Hippocampal formation (tissue), 2 donors: ENCODE measurements around the gene TSC2.
"Not testable (repeated sequence)": the region's sequence is repeated elsewhere in the genome, so short reads cannot be mapped to it uniquely, and the experiment has no call there.

Experiments
- DNase-seq, 2 donors: peaks; one replicate each; lab custom pipeline; 2025; lab: John Stamatoyannopoulos, UW

Gene TSC2

DNA sequence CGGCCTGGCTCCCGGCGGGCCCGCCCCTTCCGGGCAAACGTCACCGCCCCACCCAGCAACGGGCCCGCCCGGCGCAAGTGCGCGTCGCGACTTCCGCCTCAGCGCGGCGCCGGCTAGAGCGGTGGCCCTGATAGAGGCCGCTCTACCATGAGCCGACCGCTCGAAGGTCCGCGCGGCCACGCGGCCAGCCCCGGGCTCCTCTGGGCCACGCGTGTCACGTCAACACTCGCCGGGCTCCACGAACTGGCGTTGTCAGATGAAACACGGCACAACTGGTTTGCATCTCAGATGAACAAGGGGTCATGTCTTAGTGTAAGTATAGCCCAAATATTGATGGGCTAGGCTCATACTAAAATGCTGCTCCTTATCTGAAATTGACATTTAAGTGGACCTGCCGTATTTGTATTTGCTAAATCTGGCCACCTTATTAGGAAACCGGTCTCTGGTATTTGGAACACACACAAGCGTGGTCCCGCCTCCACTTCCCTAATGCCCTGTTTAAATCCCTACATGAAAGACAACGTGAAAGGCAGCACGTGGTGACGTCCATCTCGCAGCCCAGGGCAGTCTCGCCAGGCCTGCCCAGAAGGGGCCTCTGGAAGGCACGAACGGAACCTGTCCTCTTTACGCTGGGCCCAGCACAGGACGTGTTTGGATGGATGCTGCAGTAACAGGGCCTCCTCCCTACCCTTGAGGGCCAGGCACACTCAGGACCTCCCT is 37.8 kb upstream of the TSC2 start, which contains the start of gene ZNF598:
Gene ZNF598, minus strand, starts transcription at position 31 of the 720 bp plus-strand sequence.
- DNase-seq, result peak; percentile 75 to 76

DNA sequence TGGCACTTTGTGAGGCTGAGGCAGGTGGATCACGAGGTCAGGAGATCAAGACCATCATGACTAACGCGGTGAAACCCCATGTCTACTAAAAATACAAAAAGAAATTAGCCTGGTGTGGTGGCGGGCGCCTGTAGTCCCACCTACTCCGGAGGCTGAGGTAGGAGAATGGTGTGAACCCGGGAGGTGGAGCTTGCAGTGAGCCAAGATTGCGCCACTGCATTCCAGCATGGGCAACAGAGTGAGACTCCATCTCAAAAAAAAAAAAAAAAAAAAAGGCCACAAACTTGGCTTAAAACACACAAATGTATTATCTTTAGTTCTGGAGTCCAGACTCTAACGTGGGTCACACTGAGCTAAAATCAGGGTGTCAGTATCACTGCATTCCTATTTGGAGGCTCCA is 36.1 kb upstream of the TSC2 start:
- DNase-seq, result not testable (repeated sequence)

DNA sequence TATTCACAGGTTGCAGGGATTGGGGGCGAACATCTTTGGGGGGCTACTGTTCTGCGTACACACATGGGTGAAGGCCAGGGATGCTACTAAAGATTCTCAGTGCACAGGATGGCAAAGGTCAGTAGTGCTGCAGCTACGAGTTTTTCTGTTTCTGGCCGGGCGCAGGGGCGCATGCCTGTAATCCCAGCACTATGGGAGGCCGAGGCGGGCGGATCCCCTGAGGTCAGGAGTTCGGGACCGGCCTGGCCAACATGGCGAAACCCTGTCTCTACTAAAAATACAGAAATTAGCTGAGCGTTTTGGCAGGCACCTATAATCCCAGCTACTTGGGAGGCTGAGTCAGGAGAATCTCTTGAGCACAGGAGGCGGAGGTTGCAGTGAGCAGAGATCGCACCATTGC is 34.3 kb upstream of the TSC2 start:
- DNase-seq, result no peak

DNA sequence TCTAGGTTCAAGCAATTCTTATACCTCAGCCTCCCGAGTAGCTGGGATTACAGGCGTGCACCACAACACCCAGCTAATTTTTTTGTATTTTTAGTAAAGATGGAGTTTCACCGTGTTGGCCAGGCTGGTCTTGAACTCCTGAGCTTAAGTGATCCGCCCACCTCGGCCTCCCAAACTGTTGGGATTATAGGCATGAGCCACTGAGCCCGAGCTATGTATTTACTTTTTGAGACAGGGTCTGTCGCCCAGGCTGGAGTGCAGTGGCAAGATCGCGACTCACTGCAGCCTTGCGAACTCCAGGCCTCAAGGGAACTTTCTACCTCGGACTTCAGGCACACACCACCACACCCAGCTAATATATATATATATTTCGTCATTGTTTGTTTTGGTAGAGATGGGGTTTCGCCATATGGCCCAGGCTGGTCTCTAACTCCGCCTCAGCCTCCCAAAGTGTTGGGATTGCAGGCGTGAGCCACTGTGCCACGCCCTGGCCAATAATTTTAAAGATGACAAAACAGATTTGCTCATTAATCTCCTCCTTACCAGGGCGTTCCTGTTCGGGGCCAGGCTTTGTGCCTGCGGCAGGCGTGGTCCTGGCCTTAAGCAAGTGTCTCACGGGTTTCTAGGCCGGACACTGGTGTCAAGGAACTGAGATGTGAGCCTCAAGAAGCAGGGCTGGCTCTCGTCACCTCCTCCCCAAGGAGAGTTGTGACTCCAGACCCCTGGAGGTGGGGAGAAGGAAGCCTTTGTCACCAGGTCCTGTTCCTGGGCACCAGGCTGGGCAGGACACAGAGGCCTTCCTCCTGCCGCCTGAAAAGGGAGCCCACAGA is 32.5 kb upstream of the TSC2 start:
- DNase-seq, result no peak

DNA sequence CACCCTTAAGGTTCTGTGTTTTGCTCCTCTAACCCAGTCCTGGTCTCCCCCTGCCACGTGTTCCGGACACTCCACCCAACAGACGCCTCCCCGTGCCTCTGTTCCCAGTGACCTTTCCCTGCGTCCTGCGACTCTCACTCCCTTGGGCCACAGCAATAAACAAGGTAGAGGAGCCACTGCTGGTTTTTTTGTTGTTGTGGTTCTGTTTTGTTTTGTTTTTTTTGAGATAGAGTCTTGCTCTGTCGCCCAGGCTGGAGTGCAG is 31.9 kb upstream of the TSC2 start:
- DNase-seq, result no peak

DNA sequence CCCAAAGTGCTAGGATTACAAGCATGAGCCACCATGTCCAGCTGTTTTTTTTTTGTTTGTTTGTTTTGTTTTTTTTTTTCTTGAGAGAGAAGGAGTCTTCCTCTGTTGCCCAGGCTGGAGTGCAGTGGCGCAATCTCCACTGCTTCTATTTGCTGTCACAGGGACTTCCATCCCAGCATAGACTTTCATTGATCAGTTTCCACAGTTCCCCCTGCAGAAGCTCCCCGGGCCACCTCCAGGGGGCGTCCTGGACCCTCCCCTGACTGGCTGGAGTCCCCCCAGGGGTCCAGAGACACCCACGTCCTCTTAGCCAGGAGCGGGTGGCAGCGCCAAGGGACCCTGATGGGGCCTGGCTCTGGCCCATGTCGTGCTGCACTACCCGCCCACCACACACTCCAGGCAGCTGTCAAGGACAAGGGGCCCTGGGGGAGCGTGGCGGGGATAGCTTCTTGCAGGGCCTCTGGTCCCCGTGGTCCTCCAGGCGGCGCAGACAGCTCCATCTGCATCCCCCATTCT is 31.3 kb upstream of the TSC2 start:
- DNase-seq, result no peak

DNA sequence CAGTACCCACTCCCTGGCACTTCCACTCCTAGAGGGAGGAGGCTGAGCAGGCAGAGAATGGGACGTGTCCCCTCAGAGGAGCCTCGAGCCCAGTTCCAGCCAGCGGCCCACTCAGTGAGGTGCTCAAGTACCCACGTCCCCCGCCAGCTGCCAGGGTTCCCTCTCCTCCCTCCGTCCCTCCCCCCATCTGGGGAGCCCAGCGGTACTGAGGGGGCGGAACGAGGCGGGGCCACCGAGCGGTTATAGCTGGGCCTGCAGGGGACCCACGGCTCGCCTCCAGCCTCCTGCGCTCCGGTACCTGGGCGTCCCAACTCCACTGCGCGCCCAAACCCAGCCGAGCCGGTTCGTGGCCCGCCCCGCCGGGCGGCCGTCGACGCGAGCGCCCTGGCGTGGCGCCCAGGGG is 28.3 kb upstream of the TSC2 start, which contains the start of gene NPW:
Gene NPW, plus strand, starts transcription at position 268 of the 403 bp plus-strand sequence.
- DNase-seq, result no peak

DNA sequence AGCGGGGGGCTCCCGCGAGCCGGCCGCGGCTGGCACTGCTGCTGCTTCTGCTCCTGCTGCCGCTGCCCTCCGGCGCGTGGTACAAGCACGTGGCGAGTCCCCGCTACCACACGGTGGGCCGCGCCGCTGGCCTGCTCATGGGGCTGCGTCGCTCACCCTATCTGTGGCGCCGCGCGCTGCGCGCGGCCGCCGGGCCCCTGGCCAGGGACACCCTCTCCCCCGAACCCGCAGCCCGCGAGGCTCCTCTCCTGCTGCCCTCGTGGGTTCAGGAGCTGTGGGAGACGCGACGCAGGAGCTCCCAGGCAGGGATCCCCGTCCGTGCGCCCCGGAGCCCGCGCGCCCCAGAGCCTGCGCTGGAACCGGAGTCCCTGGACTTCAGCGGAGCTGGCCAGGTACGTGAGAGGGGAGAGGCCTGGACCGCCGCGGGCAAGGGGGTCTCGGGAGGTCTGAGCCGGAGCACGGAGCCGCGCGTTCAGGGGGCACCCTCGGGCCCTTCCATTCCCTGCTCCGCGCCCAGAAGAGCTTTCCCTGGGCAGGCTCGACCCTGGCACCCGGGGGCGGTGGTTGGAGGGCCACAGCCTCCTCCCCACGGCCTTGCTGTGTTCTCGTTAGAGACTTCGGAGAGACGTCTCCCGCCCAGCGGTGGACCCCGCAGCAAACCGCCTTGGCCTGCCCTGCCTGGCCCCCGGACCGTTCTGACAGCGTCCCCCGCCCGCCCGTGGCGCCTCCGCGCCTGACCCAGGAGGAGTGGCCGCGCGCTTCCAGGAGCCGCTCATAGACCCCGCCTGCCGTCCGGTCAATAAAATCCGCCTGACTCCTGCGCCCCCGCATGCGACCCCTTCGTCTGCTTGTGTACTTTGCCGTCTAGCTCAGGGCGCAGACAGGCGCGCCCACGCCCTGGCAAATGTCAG is 27.6 kb upstream of the TSC2 start:
- DNase-seq, result no peak

DNA sequence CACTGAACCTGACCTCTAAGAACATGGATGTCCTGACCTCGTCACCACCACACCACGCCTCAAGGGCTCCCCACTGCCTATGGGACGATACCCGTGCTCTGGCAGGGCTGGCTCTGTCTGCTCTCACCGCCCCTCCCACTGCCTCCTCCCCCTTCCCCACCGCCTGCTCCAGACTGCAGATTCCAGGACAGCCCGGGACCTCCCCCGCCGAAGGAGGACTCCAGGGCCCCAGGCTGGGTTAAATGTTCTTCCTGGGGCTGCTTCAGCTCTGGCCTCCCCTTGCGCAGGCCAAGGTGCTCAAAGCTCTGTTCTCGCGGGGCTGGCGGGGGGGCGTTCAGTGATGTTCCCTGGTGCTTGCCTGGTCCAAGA is 25.1 kb upstream of the TSC2 start:
- DNase-seq, result no peak

DNA sequence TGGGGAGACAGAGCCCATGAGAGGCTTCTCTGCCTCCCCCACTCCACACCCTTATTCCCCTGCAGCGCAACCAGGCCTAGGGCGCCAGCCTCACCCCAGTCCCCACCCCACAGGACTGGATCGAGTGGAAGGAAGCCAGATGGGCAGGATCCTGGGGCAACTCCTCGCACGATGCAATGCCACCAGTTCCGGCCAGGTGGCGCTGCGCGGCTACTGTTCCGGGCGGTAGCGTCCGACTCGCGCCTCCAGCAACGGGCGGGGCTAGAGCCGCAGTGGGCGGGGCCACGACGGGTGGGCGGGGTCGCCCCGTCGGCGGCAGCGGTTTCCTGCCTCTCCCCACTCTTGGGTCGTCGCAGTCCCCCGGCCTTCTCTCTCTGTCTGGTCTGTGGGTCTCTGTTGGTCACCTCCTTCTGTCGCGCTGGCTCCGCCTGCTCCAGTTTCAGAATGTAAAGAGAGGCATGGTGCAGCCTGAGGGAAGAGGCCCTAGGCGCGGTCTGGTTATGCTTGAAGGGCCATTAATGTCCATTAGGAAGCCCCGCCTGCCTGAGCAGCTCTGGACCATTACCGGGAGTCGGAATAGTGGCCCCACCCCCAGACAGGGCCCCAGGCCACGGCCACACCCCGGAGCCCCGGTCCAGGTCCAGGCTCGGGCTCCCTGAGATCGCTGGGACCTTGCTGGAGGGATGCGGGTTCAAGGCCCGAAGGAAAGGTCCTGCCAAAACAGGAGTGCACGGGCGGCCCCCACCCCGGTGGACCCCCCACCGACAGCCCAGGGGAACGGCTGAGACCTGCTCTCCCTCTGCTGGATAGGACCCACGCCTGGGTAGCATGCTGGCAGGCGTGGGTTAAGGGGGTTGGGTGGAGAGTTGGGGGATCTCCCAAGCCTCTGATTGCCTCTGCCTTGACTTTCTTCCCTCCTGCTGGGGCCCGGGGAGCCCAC is 24.4 kb upstream of the TSC2 start:
- DNase-seq, result peak; percentile 77 to 87

DNA sequence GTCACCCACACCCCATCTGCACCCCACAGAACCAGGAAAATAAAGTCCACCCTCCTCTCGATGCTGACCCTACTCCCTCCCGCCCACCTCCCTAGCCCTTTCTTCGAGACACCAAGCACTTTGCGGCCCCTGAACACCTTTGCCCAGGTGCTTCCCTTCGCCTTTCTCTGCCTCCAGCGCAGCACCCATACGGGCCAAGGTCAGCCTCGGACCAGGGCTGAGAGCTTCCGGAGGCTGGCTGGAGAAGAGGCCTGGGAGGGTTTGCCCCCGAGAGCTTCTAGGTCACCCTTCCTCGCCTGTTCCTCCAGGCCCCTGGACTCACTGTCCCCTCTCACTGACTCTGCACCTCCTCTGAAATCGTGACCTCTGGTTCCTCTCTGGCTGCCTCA is 23.8 kb upstream of the TSC2 start:
- DNase-seq, result no peak

DNA sequence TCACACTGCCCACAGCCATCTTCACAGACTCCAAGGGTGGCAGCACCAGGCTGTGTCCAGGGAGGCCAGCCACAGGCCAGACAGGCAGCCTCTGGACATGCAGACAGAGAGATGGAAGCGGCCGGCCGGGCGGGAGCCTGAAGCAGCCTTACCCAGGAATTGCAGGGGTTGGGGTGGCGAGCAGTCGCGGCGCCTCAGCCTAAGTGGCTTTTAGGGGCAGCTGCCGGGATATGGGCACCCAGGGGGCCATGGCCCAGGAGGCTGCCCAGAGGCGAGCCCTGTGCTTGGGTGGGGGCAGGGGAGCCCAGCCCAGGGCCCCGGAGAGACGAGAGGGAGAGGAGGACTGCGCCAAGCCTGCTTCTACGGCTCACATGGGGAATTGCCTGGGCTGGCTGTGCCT is 22.5 kb upstream of the TSC2 start:
- no peak for DNase-seq

DNA sequence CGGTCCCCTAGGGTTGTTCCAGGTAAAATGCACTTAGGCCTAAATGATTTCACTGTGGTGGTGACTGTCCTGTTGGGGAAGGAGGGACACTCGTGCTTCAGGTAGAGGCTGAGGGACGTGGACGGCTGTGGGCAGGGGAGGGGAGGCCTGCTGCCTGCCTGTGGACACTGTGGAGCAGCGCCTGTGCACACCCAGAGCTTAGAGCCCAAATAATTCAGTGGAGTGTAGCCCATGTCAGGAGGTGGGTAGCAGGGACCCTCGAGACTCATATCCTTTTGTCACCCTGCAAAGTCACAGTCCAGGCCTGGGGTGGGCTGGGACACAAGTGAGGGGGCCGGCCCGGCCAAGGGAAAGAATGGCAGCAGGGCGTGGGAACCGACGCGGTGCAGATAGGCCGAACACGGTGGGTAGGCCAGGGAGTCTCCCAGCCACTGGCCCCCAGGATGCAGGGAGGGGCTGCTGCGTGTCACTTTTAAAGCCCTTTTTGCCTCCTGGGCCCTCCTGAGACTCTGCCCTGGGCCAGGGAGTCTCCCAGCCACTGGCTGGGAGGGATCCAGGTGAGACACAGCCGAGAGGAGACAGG is 21.8 kb upstream of the TSC2 start:
- DNase-seq, result no peak

DNA sequence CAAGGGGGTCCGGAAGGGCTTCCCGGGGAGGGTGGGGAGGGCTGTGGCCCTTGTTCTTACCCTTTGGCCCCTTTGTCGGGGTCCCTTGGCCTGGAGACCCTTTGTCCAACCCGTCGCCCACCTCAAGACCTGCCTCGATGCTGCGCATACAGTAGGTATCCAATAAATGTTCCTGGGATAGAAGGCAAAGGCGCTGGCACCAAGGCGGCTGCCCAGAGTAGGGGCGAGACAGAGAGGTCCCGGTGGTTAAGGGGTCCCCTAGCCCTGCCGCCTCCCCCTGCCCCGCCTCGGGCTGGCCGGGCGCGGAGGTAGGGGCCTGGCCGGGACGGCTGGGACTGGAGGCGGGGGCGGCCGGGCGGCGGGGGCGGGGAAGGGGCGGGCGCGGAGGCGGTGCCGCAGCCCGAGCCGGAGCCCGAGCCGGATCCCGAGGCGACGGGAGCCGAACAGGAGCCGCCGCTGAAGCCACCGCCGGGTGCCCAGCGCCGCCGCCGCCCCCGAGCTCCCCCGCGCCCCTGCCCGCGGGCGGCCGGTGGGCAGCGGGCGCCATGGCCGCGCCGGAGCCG is 21.2 kb upstream of the TSC2 start, which contains the start of gene NHERF2:
Gene NHERF2, plus strand, starts transcription at position 442 of the 563 bp plus-strand sequence. Its CDS starts 104 bp downstream, at position 546.
- peak in 1 of 2 donors; percentile 5 for DNase-seq

DNA sequence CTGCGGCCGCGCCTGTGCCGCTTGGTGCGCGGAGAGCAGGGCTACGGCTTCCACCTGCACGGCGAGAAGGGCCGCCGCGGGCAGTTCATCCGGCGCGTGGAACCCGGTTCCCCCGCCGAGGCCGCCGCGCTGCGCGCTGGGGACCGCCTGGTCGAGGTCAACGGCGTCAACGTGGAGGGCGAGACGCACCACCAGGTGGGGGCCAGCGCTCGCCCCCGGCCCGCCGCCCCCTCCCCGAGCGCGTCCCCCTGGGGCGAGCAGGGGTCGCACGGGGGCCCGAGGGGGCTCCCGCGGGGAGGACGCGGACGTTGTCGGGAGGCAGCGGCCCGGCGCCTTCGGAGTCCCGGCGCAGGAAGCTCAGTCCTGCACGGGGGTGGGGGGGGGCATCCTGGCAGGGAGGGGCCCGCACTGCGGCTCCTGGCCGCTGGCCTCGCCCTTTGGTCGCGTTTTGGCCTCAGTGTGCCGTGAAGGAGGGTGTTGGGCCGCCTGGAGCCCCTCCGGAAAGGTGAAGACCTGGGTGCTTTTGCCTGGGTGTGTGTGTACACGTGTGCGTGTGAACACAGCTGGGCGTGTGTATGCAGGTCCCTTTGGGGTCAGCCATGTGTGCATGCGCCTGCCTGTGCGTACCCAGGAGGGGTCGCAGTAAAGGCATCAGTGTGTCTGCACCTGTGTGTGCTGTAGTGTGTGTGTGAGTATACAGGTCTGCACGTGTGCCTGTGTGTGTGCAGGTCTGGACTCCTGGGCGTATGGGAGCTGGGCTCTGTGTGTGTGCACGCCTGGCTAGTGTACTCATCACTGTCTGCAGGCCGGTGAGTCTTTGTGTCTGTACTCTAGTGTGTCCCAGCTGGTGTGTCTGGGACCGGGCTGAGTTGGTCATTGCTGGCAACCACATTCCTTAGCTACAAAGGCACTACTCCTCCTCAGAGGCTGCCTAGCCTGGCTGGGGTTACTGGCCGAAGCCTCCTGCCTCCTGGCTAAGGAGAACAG is 20.5 kb upstream of the TSC2 start:
- no peak for DNase-seq

DNA sequence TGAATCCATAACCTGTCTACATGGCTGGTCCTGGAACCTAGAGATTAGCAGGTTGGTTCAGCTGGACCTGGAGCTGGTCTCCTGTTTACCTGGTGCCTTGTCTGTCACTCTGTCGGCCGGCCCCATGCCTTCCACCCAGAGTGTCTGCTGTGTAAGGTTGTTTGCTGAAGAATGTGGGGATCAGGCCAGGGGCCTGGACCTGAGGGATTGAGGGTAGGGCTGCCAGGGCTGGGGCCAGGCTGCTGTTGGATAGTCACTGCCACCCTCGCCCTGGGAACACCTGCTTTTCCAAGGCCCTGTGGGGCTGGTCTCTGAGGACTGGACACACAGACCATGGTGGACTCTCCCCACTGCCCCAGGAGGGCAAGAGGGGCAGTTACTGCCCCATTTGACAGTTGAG is 19.6 kb upstream of the TSC2 start:
- no peak for DNase-seq

DNA sequence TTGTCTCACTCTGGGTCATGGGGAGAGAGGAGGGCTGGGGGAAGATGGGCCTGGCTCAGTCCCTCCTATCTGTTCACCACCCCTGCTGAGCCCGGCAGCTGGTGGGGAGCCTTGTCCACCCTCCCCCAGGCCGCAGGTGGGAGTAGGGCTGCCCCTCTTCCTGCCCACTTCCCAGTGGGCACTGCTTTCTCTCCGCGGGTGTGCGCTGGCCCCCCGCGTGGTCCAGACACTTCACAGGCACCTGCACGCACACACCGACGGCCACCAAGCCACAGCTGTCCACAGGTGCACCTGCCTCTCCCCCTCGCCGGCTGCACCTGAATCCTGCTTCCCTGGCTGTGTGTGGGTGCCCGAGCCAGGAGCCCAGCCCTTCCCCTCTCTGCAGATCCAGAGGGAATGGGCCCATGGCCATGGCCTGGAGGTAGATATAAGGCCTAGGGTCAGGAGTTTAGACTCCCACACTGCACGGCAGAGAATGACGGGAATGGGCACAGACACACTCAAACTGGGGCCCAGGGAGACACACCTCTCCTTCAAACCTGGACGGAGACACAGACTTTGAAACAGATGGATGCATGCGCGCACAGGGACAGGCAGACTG is 19.1 kb upstream of the TSC2 start:
- DNase-seq, result no peak

DNA sequence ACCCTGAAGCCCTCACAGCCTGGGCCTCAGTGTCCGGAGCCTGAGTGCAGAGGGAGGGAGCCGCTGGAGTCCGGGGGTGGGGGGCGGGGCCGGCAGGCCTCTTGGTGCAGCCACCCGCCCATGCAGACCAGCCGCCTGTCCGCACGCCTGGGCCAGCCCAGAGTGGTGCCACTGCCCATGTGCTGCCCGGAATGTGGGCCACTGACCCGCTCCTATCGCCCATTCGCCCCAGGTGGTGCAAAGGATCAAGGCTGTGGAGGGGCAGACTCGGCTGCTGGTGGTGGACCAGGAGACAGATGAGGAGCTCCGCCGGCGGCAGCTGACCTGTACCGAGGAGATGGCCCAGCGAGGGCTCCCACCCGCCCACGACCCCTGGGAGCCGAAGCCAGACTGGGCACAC is 18.4 kb upstream of the TSC2 start:
- DNase-seq, result no peak

DNA sequence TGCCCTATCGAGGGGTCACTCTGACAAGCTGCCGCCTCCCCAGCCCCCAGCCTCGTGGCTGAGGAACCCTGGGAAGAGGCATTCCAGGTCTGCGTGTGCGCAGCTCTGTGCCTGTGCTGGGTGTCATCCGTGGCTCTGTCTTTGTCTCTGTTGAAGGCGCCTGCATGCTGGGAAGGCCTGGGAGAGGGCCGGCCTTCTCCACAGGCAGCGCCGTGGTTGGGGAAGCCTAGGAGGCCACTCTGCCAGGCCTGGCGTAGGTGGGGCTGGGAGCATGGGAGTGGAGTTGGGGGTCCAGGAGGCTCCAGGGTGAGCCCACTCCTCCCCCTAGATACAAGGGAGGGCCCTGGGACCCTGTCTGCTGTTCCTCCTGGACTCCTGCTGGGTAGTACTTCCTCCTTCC is 17.7 kb upstream of the TSC2 start:
- DNase-seq, result no peak
